ENCODE data around the gene DDX3X.

DDX3X gene

DNA sequence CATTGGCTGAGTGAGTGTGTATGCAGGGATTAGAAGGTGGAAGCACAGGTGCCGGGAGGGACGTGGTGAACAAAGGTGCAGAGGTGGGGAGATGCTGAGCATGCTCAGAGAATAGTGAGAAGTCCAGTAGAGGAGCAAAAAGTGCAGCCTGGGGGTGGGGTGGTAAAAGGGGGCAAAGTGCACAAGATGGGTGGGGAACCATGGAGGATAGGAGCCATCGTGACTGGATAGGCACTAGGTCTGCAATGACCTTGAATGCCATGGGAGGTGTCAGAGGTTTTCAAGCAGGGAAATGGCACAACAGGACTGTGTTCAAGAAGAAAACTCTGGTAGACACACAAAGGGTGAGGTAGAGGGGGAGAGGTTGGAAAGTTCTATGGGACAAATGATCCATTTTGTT is 6.6 kb upstream of the DDX3X start:
- DNase-seq (ENCODE audit: low read depth in 2 of 2) = no peak

- no peak for DNase-seq (ENCODE audit: low read depth in 2 of 2)
These were observed 4.9 kb upstream of the DDX3X start for GRCh38 chrX:41329101-41329500.

DNA sequence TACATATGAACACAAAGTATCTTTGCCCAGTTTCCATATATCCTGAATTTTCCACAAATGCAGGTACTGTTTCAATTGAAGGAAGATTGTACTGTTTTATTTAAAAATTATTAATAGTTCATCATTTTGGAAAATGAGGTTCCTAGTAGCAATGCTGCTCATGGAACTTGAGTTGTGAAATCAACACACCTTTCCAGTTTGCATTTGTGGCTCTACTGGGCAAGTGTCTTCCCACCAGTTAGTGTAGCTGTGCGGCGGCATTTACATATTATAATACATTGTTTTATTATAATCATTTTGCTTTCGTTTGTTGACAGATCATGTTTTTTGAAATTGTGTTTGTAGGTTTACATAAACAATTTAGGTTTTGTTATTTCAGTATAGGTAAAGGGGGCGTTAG is 2.0 kb upstream of the DDX3X start:
- no peak for DNase-seq (ENCODE audit: low read depth in 2 of 2)

DNA sequence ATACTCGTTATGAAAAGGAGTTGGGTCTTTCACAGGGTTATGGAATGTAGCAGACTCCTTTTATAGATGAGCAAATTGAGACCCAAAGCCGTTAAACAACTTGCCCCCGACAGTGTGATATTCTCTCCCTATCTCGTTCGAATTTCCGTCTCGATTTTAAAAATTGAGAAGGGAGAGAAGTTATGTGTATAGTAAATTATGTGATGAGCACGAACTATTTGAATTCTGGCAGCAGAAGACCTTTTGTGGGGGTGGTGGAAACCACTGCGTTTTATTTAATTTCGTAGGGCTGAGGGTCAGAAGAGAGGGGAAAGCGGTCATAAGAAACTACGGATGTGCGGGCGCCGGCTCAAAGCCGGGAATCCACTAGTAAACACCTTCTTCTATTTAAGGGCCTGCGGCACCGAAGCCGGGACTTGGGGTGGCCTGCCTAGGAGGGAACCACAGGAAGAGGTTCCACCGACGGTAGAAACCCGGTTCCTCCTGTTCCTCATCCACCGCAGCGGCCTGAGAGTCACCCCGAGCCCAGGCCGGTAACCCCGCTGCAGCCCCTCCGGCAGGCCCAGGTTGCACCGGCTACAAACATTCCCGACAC is 1.5 kb upstream of the DDX3X start:
- no peak for DNase-seq (ENCODE audit: low read depth in 2 of 2)

- DNase-seq (ENCODE audit: low read depth in 2 of 2) = peak; percentile 69 to 71
These were observed 789 bp upstream of the DDX3X start for GRCh38 chrX:41333003-41333743.

DNA sequence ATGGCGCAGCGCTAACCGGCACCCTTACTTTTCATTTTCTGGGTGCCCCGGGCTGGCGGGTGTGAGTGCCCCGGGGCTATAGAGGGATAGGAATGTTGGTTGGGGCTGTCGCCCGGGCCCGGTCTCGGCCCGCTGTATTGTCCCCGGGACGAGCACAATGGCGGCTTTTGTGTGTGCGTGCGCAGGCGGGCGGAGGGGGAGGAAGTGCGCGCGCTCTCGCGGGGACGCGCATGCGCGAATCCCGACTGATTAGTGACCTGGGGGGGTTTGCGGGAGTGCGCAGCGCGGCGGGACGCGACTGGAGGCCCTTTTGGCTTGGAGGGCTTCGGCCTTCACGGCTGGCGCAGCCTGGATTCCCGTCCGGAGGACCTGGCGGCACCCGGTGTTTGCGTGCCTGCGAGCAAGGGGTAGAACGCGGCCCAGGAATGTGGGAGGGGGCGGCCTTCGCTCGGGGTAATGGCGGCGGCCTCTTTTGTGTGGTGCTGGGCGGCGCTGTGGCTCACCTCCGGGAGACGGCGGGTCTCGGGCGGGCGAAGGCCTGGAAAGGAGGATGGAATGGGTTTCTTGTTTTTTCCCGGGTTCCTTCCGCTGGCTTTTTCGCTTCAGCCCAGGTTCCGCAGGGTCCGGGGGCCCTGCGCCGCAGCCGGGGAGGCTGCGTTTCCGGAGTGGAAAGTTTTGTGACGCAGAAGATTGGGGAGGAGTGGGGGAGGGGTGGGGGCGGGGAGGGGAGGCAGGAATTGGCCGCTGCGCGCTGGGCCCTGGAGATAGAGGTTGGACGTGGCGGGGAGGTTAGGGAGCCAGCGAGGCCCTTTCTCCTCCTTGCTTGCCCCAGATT is 618 bp downstream of the DDX3X start:
- peak in 1 of 2 experiments; percentile 31 for DNase-seq (ENCODE audit: low read depth in 2 of 2)

GRCh38 chrX:41335198-41335957 is 1.4 kb downstream of the DDX3X start:
- no peak for DNase-seq (ENCODE audit: low read depth in 2 of 2)

DNA sequence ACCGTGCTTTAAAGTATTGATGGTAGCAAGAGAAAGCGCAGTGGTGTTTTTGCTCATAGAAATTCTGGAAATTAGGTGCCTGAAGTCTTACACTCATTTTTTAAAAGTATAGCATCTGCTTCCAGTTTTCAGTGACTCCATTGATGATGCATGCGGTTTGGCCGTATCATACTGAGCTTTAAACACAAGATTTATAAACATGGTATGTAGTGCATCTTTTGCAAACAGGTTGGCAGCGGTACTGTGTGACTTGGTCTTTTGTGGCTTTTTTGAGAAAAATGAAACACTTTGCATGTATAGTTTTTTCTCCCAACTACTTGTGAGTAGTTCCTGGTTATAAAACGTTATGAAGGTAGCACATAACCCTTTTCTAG is 2.0 kb downstream of the DDX3X start:
- no peak for DNase-seq (ENCODE audit: low read depth in 2 of 2)

GRCh38 chrX:41336447-41336846 is 2.5 kb downstream of the DDX3X start:
- no peak for DNase-seq (ENCODE audit: low read depth in 2 of 2)

DNA sequence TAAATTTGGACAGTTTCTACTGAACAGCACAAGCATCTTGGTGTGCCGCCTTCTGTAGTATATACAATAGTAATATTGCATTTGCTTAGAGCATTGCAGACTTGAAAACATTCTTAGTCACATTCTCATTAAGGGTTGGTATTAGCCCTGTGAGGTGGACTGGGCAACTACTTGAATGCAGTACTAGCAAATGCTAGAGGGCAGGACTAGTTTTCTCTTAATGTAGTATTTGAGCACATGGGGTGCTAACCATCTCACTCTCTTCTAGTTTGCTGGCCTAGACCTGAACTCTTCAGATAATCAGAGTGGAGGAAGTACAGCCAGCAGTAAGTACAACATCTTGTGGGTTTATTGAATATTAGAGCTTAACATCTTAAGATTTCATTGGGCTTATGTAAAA is 3.2 kb downstream of the DDX3X start:
- no peak for DNase-seq (ENCODE audit: low read depth in 2 of 2)

DNA sequence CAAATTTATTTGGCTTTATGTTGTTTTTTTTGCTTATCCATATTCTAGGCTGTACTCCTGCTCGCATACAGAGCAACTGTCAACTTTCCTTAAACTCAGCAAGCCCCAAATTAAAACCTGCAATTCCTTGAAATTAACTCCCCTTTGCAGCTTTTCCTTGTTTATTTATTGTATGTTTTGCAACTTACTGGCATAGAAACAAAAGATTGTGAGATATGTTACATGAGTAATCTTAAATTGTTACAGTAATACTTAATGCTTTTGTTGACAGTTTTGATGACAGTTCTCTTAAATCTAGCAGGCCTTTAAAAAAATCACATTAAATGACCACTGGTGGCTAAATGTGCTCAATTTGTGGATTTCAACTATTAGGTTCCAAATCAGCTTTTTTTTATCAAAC is 4.5 kb downstream of the DDX3X start:
- no peak for DNase-seq (ENCODE audit: low read depth in 2 of 2)

GRCh38 chrX:41339148-41339547 is 5.2 kb downstream of the DDX3X start:
- DNase-seq (ENCODE audit: low read depth in 2 of 2) = no peak

GRCh38 chrX:41344053-41344452 is 10.1 kb downstream of the DDX3X start:
- no peak for DNase-seq (ENCODE audit: low read depth in 2 of 2)

DNA sequence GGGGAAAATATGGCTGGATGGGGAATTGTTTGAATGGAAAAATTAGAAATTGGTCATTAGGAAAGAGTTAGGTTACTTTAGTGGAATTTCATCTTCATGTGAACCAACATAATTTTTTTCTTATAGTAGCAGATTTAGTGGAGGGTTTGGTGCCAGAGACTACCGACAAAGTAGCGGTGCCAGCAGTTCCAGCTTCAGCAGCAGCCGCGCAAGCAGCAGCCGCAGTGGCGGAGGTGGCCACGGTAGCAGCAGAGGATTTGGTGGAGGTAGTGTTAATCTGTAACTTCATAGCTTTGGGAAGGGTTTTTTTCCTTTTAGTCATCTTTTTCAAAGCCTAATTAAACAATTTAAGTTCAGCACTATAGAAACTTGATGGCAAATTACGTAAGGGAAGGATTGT is 13.2 kb downstream of the DDX3X start:
- no peak for DNase-seq (ENCODE audit: low read depth in 2 of 2)

DNA sequence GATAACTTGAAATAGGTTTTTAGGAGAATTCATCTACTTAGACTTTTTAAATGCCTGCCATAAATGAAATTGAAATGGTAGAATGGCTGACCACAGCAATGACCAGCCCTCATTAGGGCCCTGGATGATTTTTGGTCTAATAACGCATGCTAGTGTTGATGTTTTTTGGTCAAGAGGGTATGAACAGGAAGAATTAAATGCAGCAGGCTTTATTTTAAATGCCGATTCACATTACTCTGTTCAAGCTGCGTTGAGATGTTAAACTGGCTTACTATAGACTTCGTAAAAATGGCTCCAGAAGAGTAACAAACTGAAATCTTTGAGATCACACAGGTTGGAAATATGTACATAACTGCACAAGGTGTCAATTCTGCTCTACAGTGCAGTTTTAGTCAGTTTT is 14.6 kb downstream of the DDX3X start:
- no peak for DNase-seq (ENCODE audit: low read depth in 2 of 2)

- DNase-seq (ENCODE audit: low read depth in 2 of 2) = no peak
These were observed 16.4 kb downstream of the DDX3X start for GRCh38 chrX:41350150-41350975.

DNA sequence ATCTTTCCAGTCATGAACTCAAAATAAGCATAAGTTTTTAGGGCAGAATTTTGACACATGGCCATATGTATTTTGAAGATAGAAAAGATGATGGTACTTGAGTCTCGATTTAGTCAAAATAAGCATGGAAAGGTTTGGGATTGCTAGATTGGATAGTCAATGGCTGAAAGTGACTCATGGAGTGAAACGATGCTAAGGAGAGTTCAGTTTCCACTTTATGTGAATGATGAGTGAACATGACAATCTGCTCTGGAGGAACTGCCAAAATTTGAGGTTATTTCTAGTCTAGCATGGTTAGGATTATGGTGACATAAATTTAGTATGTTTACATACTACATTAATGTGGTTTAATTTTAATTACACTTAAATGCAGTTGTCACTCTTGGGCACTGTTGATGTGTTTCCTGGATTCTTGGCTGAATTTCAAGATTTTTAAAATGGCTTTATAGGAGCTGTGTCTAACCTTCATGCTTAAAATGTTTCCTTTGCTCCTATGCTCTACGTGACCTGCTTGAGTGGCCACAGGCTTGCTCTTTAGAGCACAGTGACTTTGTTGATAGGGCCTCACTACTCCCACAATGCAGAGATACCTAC is 17.1 kb downstream of the DDX3X start:
- no peak for DNase-seq (ENCODE audit: low read depth in 2 of 2)

DNA sequence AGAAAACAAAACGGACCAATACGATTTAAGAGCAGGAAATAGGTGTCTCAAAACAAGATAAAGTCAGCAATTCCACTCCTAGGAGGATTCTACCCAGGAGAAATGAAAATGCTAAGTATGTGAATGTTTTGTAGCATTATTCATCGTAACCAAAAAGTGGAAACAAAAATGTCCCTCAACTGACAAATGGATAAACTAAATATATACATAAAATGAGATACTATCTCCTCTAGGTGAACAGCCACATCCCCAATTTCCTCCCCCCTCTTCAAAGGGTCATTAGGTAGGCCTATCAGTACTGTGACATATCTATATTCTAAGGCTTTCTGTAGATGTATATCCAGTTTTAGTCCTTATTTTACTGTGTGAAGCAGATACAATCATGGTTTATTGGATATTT is 18.0 kb downstream of the DDX3X start:
- DNase-seq (ENCODE audit: low read depth in 2 of 2) = no peak

- no peak for DNase-seq (ENCODE audit: low read depth in 2 of 2)
These were observed 18.4 kb downstream of the DDX3X start for GRCh38 chrX:41352329-41352838.

DNA sequence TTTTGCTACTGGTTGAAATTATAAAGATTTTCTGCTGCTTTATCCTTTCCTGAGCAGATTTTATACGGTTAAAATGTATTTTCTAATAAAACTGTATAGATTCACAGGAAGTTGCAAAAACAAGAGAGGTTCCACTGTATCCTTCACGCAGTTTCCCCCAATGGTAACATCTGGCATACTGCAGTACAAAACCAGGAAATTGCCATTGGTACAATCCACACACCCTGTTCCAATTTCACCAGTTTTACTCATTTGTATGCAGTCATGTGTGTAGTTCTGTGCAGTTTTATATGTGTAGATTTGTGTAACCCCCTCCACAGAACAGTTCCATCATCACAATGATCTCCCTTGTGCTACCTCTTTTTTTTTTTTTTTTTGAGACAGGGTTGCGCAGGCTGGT is 20.0 kb downstream of the DDX3X start:
- DNase-seq (ENCODE audit: low read depth in 2 of 2) = no peak

DNA sequence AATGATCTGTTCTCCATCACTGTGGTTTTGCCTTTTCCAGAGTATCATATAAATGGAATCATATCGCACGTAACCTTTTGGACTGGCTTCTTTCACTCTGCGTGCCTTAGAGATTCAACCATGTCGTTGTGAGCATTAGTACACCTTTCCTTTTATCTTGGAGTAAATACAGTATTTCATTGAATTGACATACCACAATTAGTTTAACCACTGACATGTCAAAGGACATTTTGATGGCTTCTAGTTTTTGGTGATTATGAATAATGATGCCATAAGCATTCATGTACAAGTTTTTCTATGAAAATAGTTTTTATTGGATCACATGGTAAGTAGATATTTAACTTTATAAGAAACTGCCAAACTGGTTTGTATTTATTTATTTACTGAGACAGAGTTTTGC is 35.2 kb downstream of the DDX3X start:
- DNase-seq (ENCODE audit: low read depth in 2 of 2) = no peak

All from fibroblast of skin of left biceps (primary cell).